NCI-H774 (cell line): Measurements from ENCODE around the gene CCDC81.
"Not testable (repeated sequence)": the region's sequence is repeated elsewhere in the genome, so short reads cannot be mapped to it uniquely, and the experiment has no call there.

ENCODE experiments used
- DNase-seq: peaks from one replicate; lab custom pipeline; 2025; lab: John Stamatoyannopoulos, UW

The CCDC81 gene

GRCh38 chr11:86388198-86388597 lies 13.5 kb downstream of the CCDC81 start:
- DNase-seq = no peak

DNA sequence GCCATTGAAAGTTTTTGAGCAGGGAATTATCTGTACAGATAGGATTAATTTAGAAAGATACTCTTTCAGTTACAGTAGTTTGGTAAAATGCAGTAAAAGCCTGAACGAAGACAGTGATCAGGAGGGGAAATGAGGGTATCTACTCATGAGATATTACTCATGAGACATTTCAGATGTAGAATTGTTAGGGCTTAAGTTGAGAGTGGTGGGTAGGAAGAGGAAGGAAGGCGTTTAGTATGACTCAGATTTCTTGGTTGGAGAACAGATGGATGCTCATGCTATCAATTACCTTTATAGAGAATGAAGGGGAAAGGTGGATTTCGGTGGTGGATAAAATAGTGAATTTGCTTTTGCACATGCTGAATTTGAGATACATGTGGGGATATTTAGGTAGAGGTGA lies 15.8 kb downstream of the CCDC81 start:
- DNase-seq = no peak

- DNase-seq = no peak
Observed at GRCh38 chr11:86395061-86395551, 20.4 kb downstream of the CCDC81 start.

DNA sequence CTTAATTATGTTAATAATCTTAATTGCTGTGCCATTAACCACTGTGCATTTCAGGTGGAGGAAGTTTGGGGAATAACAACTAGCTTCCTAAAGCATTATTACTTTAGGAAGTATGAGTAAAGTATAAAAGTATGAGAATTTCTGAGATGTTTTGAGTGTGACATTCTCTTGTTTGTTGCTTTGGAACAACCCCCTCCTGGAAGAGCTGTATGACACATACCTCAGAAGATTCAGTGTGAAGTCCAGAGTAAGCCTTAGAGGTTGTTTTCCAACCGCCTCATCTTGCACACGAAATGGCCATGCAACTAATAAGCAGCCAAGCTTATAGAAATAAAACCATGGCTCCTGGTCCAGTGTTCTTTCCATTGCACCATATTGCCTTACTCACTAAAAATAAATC lies 21.7 kb downstream of the CCDC81 start:
- DNase-seq = no peak

DNA sequence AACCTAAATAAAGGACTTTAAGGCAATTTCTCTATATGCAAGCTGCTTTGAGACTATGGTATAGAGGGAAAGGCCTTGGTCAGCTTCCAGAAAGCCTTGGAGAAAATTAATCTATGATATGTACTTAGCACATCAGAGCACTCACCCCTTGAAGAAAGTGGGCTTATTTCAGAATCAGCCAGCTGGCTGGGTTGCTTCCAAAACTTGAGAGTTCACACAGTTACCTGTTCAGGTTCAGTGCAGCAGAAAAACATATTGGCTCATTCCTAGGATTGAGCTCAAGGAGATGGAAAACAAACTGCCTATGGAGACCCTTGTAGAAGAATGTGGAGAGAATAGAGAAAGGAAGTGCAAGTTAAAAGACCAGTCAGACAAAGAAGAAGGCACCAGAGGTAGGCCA lies 22.7 kb downstream of the CCDC81 start:
- DNase-seq = no peak

DNA sequence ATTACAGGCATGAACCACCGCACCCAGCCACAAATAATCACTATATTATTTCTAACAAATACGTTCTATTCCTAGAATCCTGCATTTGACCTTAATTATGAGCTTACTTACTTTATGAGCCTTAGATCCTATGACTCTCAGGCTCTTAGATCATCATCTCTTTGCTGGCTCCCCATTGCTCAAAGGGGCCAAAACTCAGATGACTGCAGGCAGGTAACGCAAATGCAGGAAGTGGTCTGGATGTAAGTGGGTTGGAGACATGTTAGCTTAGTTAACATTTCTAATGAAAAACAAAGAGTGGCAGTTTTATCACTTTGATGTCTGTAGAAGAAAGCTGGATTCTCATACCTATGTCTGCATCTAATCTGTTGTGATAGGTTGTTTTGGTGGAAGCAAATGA lies 23.4 kb downstream of the CCDC81 start:
- no peak for DNase-seq

GRCh38 chr11:86403458-86403857 lies 28.8 kb downstream of the CCDC81 start:
- DNase-seq = no peak

DNA sequence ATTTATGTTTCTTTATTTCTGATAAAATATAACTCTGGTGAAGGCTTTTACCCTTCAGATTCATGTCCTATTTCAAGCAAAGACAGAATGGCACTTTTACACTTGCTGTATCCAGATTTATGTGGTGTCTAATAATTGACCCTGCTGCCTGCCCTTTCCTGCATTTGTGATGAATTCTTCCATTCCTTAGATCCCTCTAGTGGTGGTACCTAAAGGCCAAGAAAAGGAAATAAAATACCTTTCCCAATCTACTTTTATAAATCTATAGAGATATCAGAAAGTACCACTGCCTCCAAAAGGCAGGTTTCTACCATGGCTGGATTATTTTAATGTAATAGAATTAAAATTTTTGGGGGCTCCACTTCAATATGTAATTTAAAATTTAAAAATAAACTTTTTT lies 34.2 kb downstream of the CCDC81 start:
- no peak for DNase-seq

- no peak for DNase-seq
Observed at GRCh38 chr11:86414032-86414431, 39.3 kb downstream of the CCDC81 start.

GRCh38 chr11:86415026-86415425 lies 40.3 kb downstream of the CCDC81 start:
- no peak for DNase-seq

DNA sequence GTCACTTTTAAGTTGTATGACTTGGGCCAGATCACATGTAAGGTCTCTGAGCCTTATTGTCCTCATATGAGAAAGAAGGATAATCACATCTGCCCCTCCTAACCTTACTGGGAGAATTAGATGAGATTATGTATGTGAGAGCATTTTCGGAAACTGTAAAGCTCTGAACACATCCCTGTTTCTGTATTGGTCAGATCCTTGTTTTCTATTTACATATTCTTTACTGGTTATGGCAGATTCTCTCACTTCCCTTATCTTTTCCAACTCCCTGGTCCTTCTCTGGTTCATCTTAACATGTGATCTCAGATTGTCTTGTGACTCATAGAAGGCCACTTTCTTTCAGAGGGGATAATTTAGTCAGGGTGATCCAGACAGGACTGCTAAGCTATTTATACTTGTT lies 41.8 kb downstream of the CCDC81 start:
- DNase-seq = no peak

DNA sequence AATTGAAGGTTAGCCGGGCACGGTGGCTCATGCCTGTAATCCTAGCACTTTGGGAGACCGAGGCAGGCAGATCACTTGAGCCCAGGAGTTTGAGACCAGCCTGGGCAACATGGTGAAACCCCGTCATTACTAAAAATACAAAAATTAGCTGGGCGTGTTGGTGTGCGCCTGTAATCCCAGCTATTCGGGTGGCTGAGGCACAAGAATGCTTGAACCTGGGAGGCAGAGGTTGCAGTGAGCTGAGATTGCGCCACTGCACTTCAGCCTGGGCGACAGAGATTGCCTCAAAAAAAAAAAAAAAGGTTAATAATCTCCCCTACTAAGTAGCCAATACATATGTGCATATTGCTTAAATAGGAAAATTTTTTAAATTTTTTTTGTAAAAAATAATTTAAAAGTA lies 42.3 kb downstream of the CCDC81 start:
- not testable (repeated sequence) for DNase-seq

DNA sequence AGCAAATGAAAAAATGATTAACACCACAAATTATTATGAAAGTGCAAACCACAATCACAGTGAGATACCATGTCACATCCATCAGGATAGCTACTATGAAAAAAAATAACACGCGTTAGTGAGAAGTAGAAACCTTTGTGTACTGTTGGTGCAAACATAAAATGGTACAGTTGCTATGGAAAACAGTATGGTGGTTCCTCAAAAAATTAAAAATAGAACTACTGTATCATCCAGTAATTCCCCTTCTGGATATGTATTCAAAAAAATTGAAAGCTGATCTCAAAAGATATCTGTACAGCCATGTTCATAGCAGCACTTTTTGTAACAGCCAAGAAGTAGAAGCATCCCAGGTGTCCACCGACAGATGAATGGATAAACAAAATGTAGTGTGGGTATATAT lies 43.4 kb downstream of the CCDC81 start:
- no peak for DNase-seq

- no peak for DNase-seq
Observed at GRCh38 chr11:86418513-86418912, 43.8 kb downstream of the CCDC81 start.

- no peak for DNase-seq
Observed at GRCh38 chr11:86418917-86419316, 44.2 kb downstream of the CCDC81 start.

- DNase-seq = no peak
Observed at GRCh38 chr11:86421946-86422345, 47.3 kb downstream of the CCDC81 start.

DNA sequence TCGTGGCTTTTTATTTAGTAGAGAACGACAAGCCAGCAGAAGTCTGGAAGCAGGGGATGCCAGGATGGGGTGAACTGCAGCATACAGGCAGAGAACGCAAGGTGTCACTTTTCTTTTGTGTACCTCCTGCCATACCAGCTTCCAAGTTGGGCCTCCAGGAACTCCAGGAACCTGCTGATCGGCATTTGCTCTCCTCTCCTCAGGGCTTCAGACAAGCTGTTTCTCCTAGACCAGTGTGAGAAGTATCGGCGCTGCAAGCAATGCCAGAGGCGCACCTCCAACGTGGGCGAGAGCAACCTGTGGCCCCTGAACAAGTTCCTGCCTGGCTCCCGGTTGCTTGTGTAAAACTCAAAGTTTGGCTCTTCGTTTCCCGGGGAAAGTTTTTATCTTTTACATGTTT lies 47.7 kb downstream of the CCDC81 start:
- DNase-seq = no peak

DNA sequence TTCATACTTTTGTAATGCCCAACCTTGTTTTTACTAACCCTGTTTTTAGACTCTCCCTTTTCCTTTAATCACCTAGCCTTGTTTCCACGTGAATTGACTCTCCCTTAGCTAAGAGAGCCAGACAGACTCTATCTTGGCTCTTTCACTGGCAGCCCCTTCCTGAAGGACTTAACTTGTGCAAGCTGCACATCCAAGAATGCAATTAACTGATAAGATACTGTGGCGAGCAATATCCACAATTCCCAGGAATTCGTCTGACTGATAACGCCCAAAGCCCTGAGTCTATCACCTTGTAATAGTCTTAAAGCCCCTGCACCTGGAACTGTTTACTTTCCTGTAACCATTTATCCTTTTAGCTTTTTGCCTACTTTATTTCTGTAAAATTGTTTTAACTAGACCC lies 48.8 kb downstream of the CCDC81 start:
- DNase-seq = not testable (repeated sequence)

DNA sequence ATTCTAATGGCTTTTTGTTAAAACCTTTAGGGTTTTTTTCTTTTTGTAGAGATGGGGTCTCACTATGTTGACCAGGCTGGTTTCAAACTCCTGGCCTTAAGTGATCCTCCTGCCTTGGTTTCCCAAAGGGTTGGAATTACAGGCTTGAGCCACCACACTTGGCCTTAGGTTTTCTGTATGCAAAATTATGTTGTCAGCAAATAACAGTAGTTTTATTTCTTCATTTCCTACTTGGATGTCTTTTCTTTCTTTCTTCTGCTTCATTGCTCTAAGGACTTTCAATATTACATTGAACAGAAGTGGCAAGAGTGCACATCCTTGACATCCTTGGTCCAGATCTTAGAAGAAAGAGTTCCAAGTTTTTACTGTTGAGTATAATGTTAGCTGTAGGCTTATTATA lies 52.8 kb downstream of the CCDC81 start:
- DNase-seq = no peak

GRCh38 chr11:86431258-86431657 lies 56.6 kb downstream of the CCDC81 start:
- no peak for DNase-seq

GRCh38 chr11:86433361-86434095 lies 58.8 kb downstream of the CCDC81 start:
- not testable (repeated sequence) for DNase-seq

- no peak for DNase-seq
Observed at GRCh38 chr11:86435711-86436110, 61.0 kb downstream of the CCDC81 start.

DNA sequence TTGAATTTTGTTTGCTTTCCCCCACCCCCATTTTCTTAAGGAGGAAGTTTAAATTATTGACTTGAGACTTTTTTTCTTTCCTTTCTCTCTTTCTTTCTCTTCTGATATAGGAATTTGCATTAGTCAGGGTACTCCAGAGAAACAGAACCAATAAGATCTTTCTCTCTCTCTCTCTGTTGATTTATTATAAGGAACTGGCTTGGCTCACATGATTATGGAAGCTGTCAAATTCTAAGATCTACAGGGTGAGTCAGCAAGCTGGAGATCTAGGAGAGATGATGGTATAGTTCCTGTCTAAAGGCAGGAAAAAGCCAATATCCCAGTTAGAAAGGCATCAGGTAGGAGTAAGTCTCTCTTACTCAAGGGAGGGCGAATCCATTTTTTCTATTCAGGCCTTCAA lies 64.0 kb downstream of the CCDC81 start:
- no peak for DNase-seq

- no peak for DNase-seq
Observed at GRCh38 chr11:86440305-86440716, 65.6 kb downstream of the CCDC81 start.
